CD4-positive, CD25-positive, alpha-beta regulatory T cell (primary cell): Measurements from ENCODE around the gene ITGB2. TPM values are rescaled to one million over a fixed set of nuclear protein-coding genes. Genes with fewer than 3 reads are reported as not detected.

Source experiments
- ATAC-seq, 2 donors: fragments of 150-1000 bp; cut with Tn5 transposase; one replicate each; pipeline ENCODE4 v1.10.0; 2021; ENCODE audit warnings: low read depth in 2 of 2, moderate number of reproducible peaks in 2 of 2, moderate library complexity in 1 of 2
- DNase-seq, 3 donors: peaks; one replicate each; pipeline versions ENCODE4 v3.0.0 to v3.0.0-alpha.2; 2012 to 2022; ENCODE audit warnings: mixed read lengths in 1 of 3
- H3K27ac ChIP-seq: one replicate; pipeline ENCODE4 v1.7.0; 2013; ENCODE audit warnings: mild to moderate bottlenecking, low read length; ENCODE audit not compliant: insufficient read depth, poor library complexity, severe bottlenecking
- H3K27me3 ChIP-seq: one replicate; pipeline ENCODE4 v1.7.0; 2013; ENCODE audit warnings: low read length; ENCODE audit not compliant: control insufficient read depth, insufficient read depth
- H3K36me3 ChIP-seq: one replicate; pipeline ENCODE4 v1.7.0; 2013; ENCODE audit warnings: mild to moderate bottlenecking, low read length, moderate library complexity; ENCODE audit not compliant: control insufficient read depth, insufficient read depth
- H3K4me1 ChIP-seq: 2 replicates; pipeline ENCODE4 v1.7.0; 2013; ENCODE audit warnings: mild to moderate bottlenecking, low read length; ENCODE audit not compliant: insufficient read depth, control insufficient read depth, poor library complexity, severe bottlenecking
- H3K4me3 ChIP-seq: one replicate; pipeline ENCODE4 v1.7.0; 2013; ENCODE audit warnings: low read depth, mild to moderate bottlenecking, low read length, moderate library complexity
- H3K9me3 ChIP-seq, 2 experiments: 1 replicate in 1 of 2; 2 replicates in 1 of 2; pipeline ENCODE4 v1.7.0; 2013; ENCODE audit warnings: low read length in 2 of 2, mild to moderate bottlenecking in 1 of 2, moderate library complexity in 1 of 2; ENCODE audit not compliant: control insufficient read depth in 2 of 2
- H3K27ac Mint-ChIP-seq, 3 donors: one replicate each; pipeline ENCODE4 v1.8.0; 2020 to 2022; ENCODE audit warnings: mild to moderate bottlenecking in 3 of 3, mixed read lengths in 3 of 3, moderate library complexity in 2 of 3
- H3K27me3 Mint-ChIP-seq: one replicate; pipeline ENCODE4 v1.8.0; 2022; ENCODE audit warnings: mild to moderate bottlenecking, mixed read lengths
- H3K36me3 Mint-ChIP-seq: one replicate; pipeline ENCODE4 v1.8.0; 2020; ENCODE audit warnings: mixed read lengths
- H3K4me1 Mint-ChIP-seq, 4 donors: one replicate each; pipeline ENCODE4 v1.8.0; 2020 to 2022; ENCODE audit warnings: mixed read lengths in 4 of 4, mild to moderate bottlenecking in 1 of 4
- H3K4me3 Mint-ChIP-seq, 4 donors: one replicate each; pipeline ENCODE4 v1.8.0; 2020 to 2022; ENCODE audit warnings: mild to moderate bottlenecking in 4 of 4, mixed read lengths in 4 of 4, moderate library complexity in 3 of 4
- H3K9me3 Mint-ChIP-seq, 7 donors: one replicate each; pipeline ENCODE4 v1.8.0; 2020 to 2022; ENCODE audit warnings: mixed read lengths in 7 of 7, mild to moderate bottlenecking in 3 of 7, moderate library complexity in 2 of 7
- polyA plus RNA-seq, 4 donors: library from polyadenylated mRNA; unstranded; fragments of 300-500 nt; fragmentation: Illumina TruSeq; gene quantifications; one replicate each; pipeline ENCODE4 v1.2.3, GENCODE V29; 2021
- total RNA-seq: library from RNA; stranded (reverse); gene quantifications from one replicate; pipeline ENCODE4 v1.2.3, GENCODE V29; 2022

ITGB2 gene
- total and polyA plus RNA-seq, 5 donors from 2014 or later: 411 to 519 (median 425) TPM

GRCh38 chr21:44918581-44919033 is 2.1 kb downstream of the ITGB2 start:
- H3K4me3 Mint-ChIP-seq: peak overlapping the region; percentile 98 to 100 (median 98)
- H3K27ac Mint-ChIP-seq: peak overlapping the region; percentile 91 to 97 (median 91)
- peaks cover 18 to 86% (median 52%) of the 10 kb centered on the region in 4 donors for H3K4me1 Mint-ChIP-seq
- no peaks in the 10 kb centered on the region for H3K27me3 Mint-ChIP-seq
- H3K9me3 Mint-ChIP-seq: peaks cover 0 to 1% (median 0%) of the 10 kb centered on the region in 7 donors
- peaks cover 11% of the 10 kb centered on the region for H3K36me3 Mint-ChIP-seq
- H3K4me3 ChIP-seq: no peak overlapping the region
- H3K36me3 ChIP-seq: peaks cover 18% of the 10 kb centered on the region
- ATAC-seq (no peak), DNase-seq (no peak)
- H3K27ac ChIP-seq: peak overlapping the region; percentile 78
- H3K27me3 ChIP-seq: no peaks in the 10 kb centered on the region
- H3K4me1 ChIP-seq: peaks cover 93% of the 10 kb centered on the region
- no peaks in the 10 kb centered on the region for H3K9me3 ChIP-seq

- H3K27ac ChIP-seq: peak overlapping the region; percentile 82
- no peak for DNase-seq
- peaks cover 97% of the 10 kb centered on the region for H3K4me1 ChIP-seq
- peak overlapping the region; percentile 43 to 97 (median 91) for H3K27ac Mint-ChIP-seq
- H3K36me3 ChIP-seq: peaks cover 18% of the 10 kb centered on the region
- peaks cover 11% of the 10 kb centered on the region for H3K36me3 Mint-ChIP-seq
- H3K9me3 ChIP-seq: no peaks in the 10 kb centered on the region
- H3K9me3 Mint-ChIP-seq: peaks cover 0 to 1% (median 0%) of the 10 kb centered on the region in 7 donors
- no peak for ATAC-seq
- H3K27me3 Mint-ChIP-seq: no peaks in the 10 kb centered on the region
- H3K27me3 ChIP-seq: no peaks in the 10 kb centered on the region
- H3K4me3 Mint-ChIP-seq: peak overlapping the region; percentile 98 to 100 (median 98)
- peak overlapping the region; percentile 51 for H3K4me3 ChIP-seq
- peaks cover 15 to 86% (median 50%) of the 10 kb centered on the region in 4 donors for H3K4me1 Mint-ChIP-seq
Observed at GRCh38 chr21:44918107-44918470, 2.6 kb downstream of the ITGB2 start.

DNA sequence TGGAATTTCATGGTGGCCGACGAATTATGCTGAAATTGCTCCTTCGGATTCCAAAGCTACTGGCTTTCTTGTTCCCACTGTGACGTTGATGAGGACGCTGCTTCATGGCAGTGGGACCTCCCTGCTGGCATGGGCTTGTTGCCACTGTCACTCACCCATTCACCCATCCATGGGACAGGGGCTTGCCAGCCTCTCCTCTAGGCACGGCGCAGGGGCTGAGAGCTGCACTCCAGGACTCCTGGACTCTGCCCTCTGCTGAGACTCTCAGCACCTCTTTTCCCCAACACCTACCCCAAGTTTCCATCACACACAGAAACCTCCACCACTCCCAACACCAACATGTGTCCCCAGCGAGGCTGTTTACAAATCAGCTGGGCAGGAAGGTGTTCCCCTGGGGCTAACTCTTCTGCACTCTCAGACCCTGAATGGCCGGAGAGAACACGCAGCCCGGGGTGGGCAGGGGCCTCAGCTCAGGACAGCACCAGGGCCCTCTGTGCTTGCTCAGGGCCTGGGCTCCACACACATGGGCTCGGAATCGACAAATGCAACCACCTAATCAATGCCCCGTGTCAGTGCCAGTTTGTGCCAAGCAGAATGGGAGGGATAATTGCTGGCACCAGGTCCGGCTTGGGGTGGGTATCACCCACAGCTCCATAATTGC is 3.1 kb downstream of the ITGB2 start:
- H3K9me3 ChIP-seq: no peaks in the 10 kb centered on the region
- Mint-ChIP-seq H3K4me1 (peaks cover 11 to 83% (median 46%) of the 10 kb centered on the region in 4 donors), H3K27ac (peak overlapping the region; percentile 86 to 97 (median 91)), H3K4me3 (peak overlapping the region; percentile 98 to 100 (median 98)), H3K9me3 (peaks cover 0 to 1% (median 0%) of the 10 kb centered on the region in 7 donors), H3K27me3 (no peaks in the 10 kb centered on the region), H3K36me3 (peaks cover 11% of the 10 kb centered on the region)
- peaks cover 96% of the 10 kb centered on the region for H3K4me1 ChIP-seq
- no peaks in the 10 kb centered on the region for H3K27me3 ChIP-seq
- ATAC-seq (no peak), DNase-seq (no peak)
- H3K36me3 ChIP-seq: peaks cover 18% of the 10 kb centered on the region
- peak overlapping the region; percentile 51 for H3K4me3 ChIP-seq
- H3K27ac ChIP-seq: peak overlapping the region; percentile 82

GRCh38 chr21:44916965-44917364 is 3.7 kb downstream of the ITGB2 start:
- H3K4me3 ChIP-seq: peak overlapping the region; percentile 51
- no peak for DNase-seq

DNA sequence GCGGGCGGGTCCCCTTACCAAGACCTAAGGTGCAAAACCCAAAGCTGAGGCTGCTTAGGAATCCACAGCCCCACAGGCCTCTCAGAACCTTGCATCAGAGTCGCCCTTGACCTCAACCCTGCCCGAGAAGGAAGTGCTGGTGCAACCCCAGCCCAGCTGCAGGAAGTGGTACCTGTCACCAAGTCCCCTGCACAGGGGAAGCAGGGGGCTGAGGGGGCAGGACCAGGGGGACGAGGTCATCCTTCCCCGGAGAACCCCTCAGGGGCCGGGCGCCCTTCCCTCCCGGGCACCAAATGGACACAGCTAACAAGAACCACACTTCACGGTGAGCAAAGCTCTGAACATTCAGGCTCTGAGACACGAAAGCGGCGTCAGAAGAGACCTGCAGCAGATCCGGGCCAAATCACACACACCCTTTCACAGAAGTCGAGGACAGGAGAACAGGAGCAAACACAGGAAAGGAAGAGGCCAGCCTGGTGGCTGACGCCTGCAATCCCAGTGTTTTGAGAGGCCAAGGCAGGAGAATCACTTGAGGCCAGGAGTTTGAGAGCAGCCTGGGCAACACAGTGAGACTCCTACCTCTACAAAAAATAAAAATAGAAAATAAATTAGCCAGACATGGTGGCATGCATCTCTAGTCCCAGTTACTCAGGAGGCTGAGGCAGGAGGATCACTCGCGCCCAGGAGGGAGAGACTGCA is 6.4 kb downstream of the ITGB2 start:
- Histone ChIP-seq H3K4me1 (peaks cover 95% of the 10 kb centered on the region), H3K9me3 (no peaks in the 10 kb centered on the region), H3K36me3 (peaks cover 27% of the 10 kb centered on the region), H3K27me3 (no peaks in the 10 kb centered on the region), H3K4me3 (peak overlapping the region; percentile 72), H3K27ac (peak overlapping the region; percentile 82)
- Mint-ChIP-seq H3K36me3 (peaks cover 11% of the 10 kb centered on the region), H3K4me3 (peak overlapping the region; percentile 80 to 100 (median 98)), H3K4me1 (peaks cover 5 to 92% (median 46%) of the 10 kb centered on the region in 4 donors), H3K27me3 (no peaks in the 10 kb centered on the region), H3K9me3 (peaks cover 0 to 1% (median 0%) of the 10 kb centered on the region in 7 donors), H3K27ac (peak overlapping the region; percentile 94 to 98 (median 97))
- ATAC-seq (peak; percentile 58 to 65), DNase-seq (peak in 2 of 3 donors; percentile 64 to 87)

More at GRCh38 chr21:44916965-44917364, 3.7 kb downstream of the ITGB2 start:
- Mint-ChIP-seq H3K36me3 (peaks cover 11% of the 10 kb centered on the region), H3K4me1 (peaks cover 8 to 83% (median 44%) of the 10 kb centered on the region in 4 donors), H3K27me3 (no peaks in the 10 kb centered on the region), H3K4me3 (peak overlapping the region; percentile 98 to 100 (median 98)), H3K9me3 (peaks cover 0 to 1% (median 0%) of the 10 kb centered on the region in 7 donors), H3K27ac (peak overlapping the region; percentile 78 to 97 (median 86))
- H3K4me1 ChIP-seq: peaks cover 96% of the 10 kb centered on the region
- H3K27me3 ChIP-seq: no peaks in the 10 kb centered on the region
- H3K36me3 ChIP-seq: peaks cover 18% of the 10 kb centered on the region
- peak overlapping the region; percentile 82 for H3K27ac ChIP-seq
- no peak for ATAC-seq
- no peaks in the 10 kb centered on the region for H3K9me3 ChIP-seq

GRCh38 chr21:44913425-44914175 is 7.1 kb downstream of the ITGB2 start:
- ATAC-seq: no peak
- H3K36me3 Mint-ChIP-seq: peaks cover 15% of the 10 kb centered on the region
- Histone ChIP-seq H3K36me3 (peaks cover 35% of the 10 kb centered on the region), H3K4me3 (peak overlapping the region; percentile 72), H3K9me3 (no peaks in the 10 kb centered on the region), H3K27me3 (no peaks in the 10 kb centered on the region), H3K4me1 (peaks cover 88% of the 10 kb centered on the region), H3K27ac (peak overlapping the region; percentile 82)
- peak overlapping the region; percentile 94 to 98 (median 97) for H3K27ac Mint-ChIP-seq
- H3K4me3 Mint-ChIP-seq: peak overlapping the region; percentile 80 to 100 (median 98)
- H3K9me3 Mint-ChIP-seq: no peaks in the 10 kb centered on the region
- no peak for DNase-seq
- H3K4me1 Mint-ChIP-seq: peaks cover 7 to 93% (median 48%) of the 10 kb centered on the region in 4 donors
- no peaks in the 10 kb centered on the region for H3K27me3 Mint-ChIP-seq
